Fibroblast of pulmonary artery (primary cell): Measurements from ENCODE around the gene ULBP2.
"Not testable (repeated sequence)": the region's sequence is repeated elsewhere in the genome, so short reads cannot be mapped to it uniquely, and the experiment has no call there.

Experiments used
- DNase-seq: peaks from one replicate; pipeline ENCODE4 v3.0.0-alpha.2; 2010; ENCODE audit warnings: low read depth
- H3K4me3 ChIP-seq: replicated peaks from 2 replicates; pipeline ENCODE4 v1.5.1; 2011; ENCODE audit warnings: low read depth, mild to moderate bottlenecking, control low read depth, low read length, moderate library complexity
- TF ChIP-seq, protein P1 (sequence below): IDR thresholded peaks from 2 replicates; pipeline ENCODE4 v1.5.1; 2011; ENCODE audit warnings: mild to moderate bottlenecking, control low read depth, low read length, inconsistent platforms; ENCODE audit errors: missing control alignments

ULBP2 gene

GRCh38 chr6:149965194-149966020 is 23.6 kb downstream of the ULBP2 start:
- H3K4me3 ChIP-seq = peak overlapping the region; percentile 51
- TF ChIP-seq, protein P1, sequence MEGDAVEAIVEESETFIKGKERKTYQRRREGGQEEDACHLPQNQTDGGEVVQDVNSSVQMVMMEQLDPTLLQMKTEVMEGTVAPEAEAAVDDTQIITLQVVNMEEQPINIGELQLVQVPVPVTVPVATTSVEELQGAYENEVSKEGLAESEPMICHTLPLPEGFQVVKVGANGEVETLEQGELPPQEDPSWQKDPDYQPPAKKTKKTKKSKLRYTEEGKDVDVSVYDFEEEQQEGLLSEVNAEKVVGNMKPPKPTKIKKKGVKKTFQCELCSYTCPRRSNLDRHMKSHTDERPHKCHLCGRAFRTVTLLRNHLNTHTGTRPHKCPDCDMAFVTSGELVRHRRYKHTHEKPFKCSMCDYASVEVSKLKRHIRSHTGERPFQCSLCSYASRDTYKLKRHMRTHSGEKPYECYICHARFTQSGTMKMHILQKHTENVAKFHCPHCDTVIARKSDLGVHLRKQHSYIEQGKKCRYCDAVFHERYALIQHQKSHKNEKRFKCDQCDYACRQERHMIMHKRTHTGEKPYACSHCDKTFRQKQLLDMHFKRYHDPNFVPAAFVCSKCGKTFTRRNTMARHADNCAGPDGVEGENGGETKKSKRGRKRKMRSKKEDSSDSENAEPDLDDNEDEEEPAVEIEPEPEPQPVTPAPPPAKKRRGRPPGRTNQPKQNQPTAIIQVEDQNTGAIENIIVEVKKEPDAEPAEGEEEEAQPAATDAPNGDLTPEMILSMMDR = no peak
- peak; percentile 20 for DNase-seq

GRCh38 chr6:149966319-149966718 is 24.5 kb downstream of the ULBP2 start:
- DNase-seq, H3K4me3 ChIP-seq: not testable (repeated sequence)

- TF ChIP-seq, protein P1 = no peak
- H3K4me3 ChIP-seq = no peak overlapping the region
- no peak for DNase-seq
Measured at GRCh38 chr6:149967591-149967990, 25.8 kb downstream of the ULBP2 start.

- not testable (repeated sequence) for DNase-seq
Measured at GRCh38 chr6:149967999-149968398, 26.2 kb downstream of the ULBP2 start.

DNA sequence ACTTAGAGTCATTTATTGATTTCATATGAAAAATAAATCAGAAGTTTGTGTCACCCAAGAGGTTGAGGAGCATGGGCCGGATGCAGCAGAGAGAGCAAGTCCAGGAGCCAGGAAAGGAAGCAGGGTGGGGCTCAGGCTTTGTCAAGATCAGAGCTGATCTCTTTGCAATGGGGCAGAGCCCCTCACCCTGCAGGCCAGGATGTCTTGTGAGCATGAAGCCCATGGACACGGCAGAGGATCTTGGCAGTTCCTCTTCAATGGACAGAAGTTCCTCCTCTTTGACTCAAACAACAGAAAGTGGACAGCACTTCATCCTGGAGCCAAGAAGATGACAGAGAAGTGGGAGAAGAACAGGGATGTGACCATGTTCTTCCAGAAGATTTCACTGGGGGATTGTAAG is 27.1 kb downstream of the ULBP2 start:
- H3K4me3 ChIP-seq, DNase-seq: not testable (repeated sequence)

More at GRCh38 chr6:149967999-149968398, 26.2 kb downstream of the ULBP2 start:
- H3K4me3 ChIP-seq = not testable (repeated sequence)

DNA sequence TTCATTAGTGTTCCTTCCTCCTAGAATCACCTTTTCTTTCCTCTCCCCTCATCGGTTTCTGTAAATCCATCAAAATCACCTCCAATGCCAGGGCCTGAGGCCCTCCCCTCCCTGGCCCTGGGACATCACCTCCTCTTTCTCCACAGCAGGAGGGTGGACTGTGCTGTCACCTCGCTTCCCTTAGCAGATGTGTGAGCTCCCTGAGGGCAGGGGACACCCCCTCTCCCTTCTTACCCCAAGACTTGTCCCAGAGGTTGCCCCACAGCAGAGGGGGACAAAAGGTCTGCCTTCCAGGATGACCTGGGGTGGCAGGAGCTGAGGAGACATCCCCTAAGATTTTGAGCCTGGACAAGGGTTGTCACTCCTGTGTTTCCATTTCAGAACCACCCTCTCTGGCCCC is 27.8 kb downstream of the ULBP2 start:
- TF ChIP-seq, protein P1 = no peak
- no peak for DNase-seq
- H3K4me3 ChIP-seq = no peak overlapping the region

DNA sequence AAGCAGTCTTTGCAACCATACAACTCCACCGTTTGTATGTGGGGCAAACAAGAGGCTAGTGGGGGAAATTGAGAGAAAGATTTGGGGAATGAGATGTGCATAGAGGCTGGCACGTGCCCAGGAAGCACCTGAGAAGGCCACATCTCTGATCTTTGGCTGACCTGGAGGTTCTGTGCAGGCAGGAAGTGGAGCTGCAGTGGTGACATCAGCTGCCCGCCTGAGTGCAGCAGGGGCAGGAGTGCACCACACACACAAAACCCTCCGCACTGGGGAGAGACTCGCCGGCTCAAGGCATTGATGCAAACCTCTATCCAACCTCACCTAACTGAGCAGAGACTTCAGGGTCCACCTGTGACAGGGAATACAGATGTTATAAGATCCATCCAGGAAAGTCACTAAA is 32.6 kb downstream of the ULBP2 start:
- not testable (repeated sequence) for H3K4me3 ChIP-seq

GRCh38 chr6:149974825-149975224 is 33.0 kb downstream of the ULBP2 start:
- TF ChIP-seq, protein P1 = no peak
- DNase-seq = no peak
- no peak overlapping the region for H3K4me3 ChIP-seq

More for the DNA sequence above, 32.6 kb downstream of the ULBP2 start:
- DNase-seq = not testable (repeated sequence)

DNA sequence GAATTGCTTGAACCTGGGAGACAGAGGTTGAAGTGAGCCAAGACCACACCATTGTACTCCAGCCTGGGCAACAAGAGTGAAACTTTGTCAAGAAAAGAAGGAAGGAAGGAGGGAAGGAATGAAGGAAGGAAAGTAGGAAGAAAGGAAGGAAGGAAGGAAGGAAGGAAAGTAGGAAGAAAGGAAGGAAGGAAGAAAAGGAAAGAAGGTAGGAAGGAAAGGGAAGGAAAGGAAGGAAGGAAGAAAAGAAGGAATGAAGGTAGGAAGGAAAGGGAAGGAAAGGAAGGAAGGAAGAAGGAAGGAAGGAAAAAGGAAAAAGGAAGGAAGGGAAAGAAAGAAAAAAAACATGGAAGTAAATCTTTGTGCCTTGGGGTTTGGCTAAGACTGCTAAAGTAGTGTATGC is 33.6 kb downstream of the ULBP2 start:
- TF ChIP-seq, protein P1 = no peak
- no peak for DNase-seq
- H3K4me3 ChIP-seq = no peak overlapping the region
